GM06990 (cell line): ENCODE measurements around the gene SNAP25.

Experiments used
- DNase-seq: peaks from one replicate; pipeline ENCODE4 v3.0.0-alpha.2; 2011; ENCODE audit not compliant: insufficient read length; ENCODE audit errors: extremely low read depth
- H3K27me3 ChIP-seq: replicated peaks from 2 replicates; pipeline ENCODE4 v1.6.0; 2011; ENCODE audit warnings: low read length; ENCODE audit not compliant: control insufficient read depth, insufficient read depth
- H3K36me3 ChIP-seq: 2 replicates; pipeline ENCODE4 v1.5.1; 2011; ENCODE audit warnings: low read length; ENCODE audit not compliant: control insufficient read depth, insufficient read depth
- H3K4me3 ChIP-seq: replicated peaks from 2 replicates; pipeline ENCODE4 v1.5.1; 2011; ENCODE audit warnings: low read depth, mild to moderate bottlenecking, control low read depth, low read length
- CTCF ChIP-seq: IDR thresholded peaks from 2 replicates; pipeline ENCODE4 v1.5.1; 2011; ENCODE audit warnings: low read length, control low read depth, mild to moderate bottlenecking, inconsistent platforms; ENCODE audit not compliant: insufficient read depth, poor library complexity, severe bottlenecking

The SNAP25 gene

DNA sequence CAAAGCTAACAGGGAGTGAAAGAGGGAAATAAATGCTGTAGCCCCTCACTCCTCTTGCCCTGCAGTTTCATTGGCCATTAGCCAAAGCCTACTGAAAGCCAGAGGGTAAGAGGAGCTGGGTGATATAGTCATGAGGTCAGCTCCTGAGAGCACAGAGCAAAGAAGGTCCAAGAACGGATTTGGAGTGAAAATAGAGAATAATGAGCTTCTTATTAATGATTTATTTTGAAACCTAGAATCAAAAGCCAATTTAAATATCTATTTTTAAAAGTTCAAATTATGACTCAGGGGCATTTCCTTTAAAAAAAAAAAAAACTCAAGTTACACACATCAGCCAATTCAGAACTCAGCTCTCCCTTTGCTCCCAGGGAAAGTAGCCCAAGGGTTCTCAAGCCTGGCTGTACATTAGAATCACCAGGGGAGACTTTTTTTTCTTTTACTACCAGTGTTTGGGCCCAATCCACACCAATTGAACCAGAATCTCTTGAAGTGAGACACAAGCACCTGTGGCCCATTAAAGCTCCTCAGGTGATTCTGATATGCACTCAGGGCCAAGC lies 79.1 kb downstream of the SNAP25 start:
- no peak for TF ChIP-seq CTCF
- no peaks in the 10 kb centered on the region for H3K36me3 ChIP-seq
- H3K4me3 ChIP-seq: no peak overlapping the region
- no peak for DNase-seq
- no peaks in the 10 kb centered on the region; the same call in 1 of the 2 replicates for H3K27me3 ChIP-seq

GRCh38 chr20:10300582-10301446 lies 82.2 kb downstream of the SNAP25 start:
- Histone ChIP-seq H3K36me3 (no peaks in the 10 kb centered on the region), H3K4me3 (no peak overlapping the region), H3K27me3 (no peaks in the 10 kb centered on the region)
- no peak for TF ChIP-seq CTCF
- DNase-seq: no peak

- DNase-seq: no peak
- Histone ChIP-seq H3K4me3 (no peak overlapping the region), H3K27me3 (no peaks in the 10 kb centered on the region), H3K36me3 (no peaks in the 10 kb centered on the region)
- TF ChIP-seq CTCF: no peak
Observed at GRCh38 chr20:10303852-10304251, 85.2 kb downstream of the SNAP25 start.

GRCh38 chr20:10304471-10305046 lies 85.9 kb downstream of the SNAP25 start:
- no peak for DNase-seq
- TF ChIP-seq CTCF: no peak
- Histone ChIP-seq H3K36me3 (no peaks in the 10 kb centered on the region), H3K4me3 (no peak overlapping the region), H3K27me3 (no peaks in the 10 kb centered on the region)

GRCh38 chr20:10306440-10307358 lies 88.1 kb downstream of the SNAP25 start:
- Histone ChIP-seq H3K4me3 (no peak overlapping the region), H3K27me3 (no peaks in the 10 kb centered on the region), H3K36me3 (no peaks in the 10 kb centered on the region)
- no peak for TF ChIP-seq CTCF
- no peak for DNase-seq
